MM.1S (cell line): ENCODE results near the gene TMEM240.

Experiments used
- DNase-seq: peaks from one replicate; pipeline ENCODE4 v3.0.0-alpha.2; 2015
- H2AFZ ChIP-seq: fragments of 300-600 bp; sonication (generic); 2 replicates; pipeline ENCODE4 v1.6.0; 2016; ENCODE audit warnings: antibody characterized with exemption, low read length
- H3F3A ChIP-seq: fragments of 300-600 bp; sonication (generic); 2 replicates; pipeline ENCODE4 v1.6.1; 2016; ENCODE audit warnings: mild to moderate bottlenecking, antibody characterized with exemption, low read length, moderate library complexity, mixed read lengths; ENCODE audit not compliant: insufficient read depth
- H3K27ac ChIP-seq: fragments of 300-600 bp; sonication (generic); 2 replicates; pipeline ENCODE4 v1.5.1; 2016; ENCODE audit warnings: mild to moderate bottlenecking, low read length
- H3K27me3 ChIP-seq: fragments of 300-600 bp; sonication (generic); replicated peaks from 2 replicates; pipeline ENCODE4 v1.6.0; 2016; ENCODE audit warnings: low read length; ENCODE audit not compliant: insufficient read depth
- H3K36me3 ChIP-seq: fragments of 300-600 bp; sonication (generic); replicated peaks from 2 replicates; pipeline ENCODE4 v1.6.1; 2016; ENCODE audit warnings: mild to moderate bottlenecking, low read length, mixed read lengths; ENCODE audit not compliant: insufficient read depth
- H3K4me1 ChIP-seq: fragments of 300-600 bp; sonication (generic); 2 replicates; pipeline ENCODE4 v1.6.1; 2016; ENCODE audit warnings: low read length, mixed read lengths
- H3K4me2 ChIP-seq: fragments of 300-600 bp; sonication (generic); 2 replicates; pipeline ENCODE4 v1.6.0; 2016; ENCODE audit warnings: low read depth, low read length
- H3K4me3 ChIP-seq: fragments of 300-600 bp; sonication (generic); 2 replicates; pipeline ENCODE4 v1.5.1; 2016; ENCODE audit warnings: low read length, mixed read lengths
- H3K79me2 ChIP-seq: fragments of 300-600 bp; sonication (generic); 2 replicates; pipeline ENCODE4 v1.6.1; 2016; ENCODE audit warnings: mixed run types, low read length, mixed read lengths
- H3K9ac ChIP-seq: fragments of 300-600 bp; sonication (generic); 2 replicates; pipeline ENCODE4 v1.6.1; 2016; ENCODE audit warnings: low read length, mixed read lengths
- H3K9me2 ChIP-seq: fragments of 300-600 bp; sonication (generic); replicated peaks from 2 replicates; pipeline ENCODE4 v1.6.1; 2016; ENCODE audit warnings: mild to moderate bottlenecking, low read length, mixed read lengths; ENCODE audit not compliant: insufficient read depth
- H3K9me3 ChIP-seq: fragments of 300-600 bp; sonication (generic); replicated peaks from 2 replicates; pipeline ENCODE4 v1.6.1; 2016; ENCODE audit warnings: mild to moderate bottlenecking, low read length, mixed read lengths; ENCODE audit not compliant: insufficient read depth
- H4K20me1 ChIP-seq: fragments of 300-600 bp; sonication (generic); 2 replicates; pipeline ENCODE4 v1.6.1; 2016; ENCODE audit warnings: mild to moderate bottlenecking, low read length, moderate library complexity, mixed read lengths; ENCODE audit not compliant: insufficient read depth
- EZH2 ChIP-seq: fragments of 300-600 bp; sonication (generic); optimal IDR thresholded peaks from 2 replicates; pipeline ENCODE3; 2017; ENCODE audit warnings: low read depth, mild to moderate bottlenecking, antibody characterized with exemption, low read length, mixed read lengths
- EZH2phosphoT487 ChIP-seq: fragments of 300-600 bp; sonication (generic); IDR thresholded peaks from 2 replicates; pipeline ENCODE4 v1.6.1; 2018; ENCODE audit warnings: antibody characterized with exemption, low read length
- TF ChIP-seq, protein P1 (sequence below): fragments of 300-600 bp; sonication (generic); IDR thresholded peaks from 2 replicates; pipeline ENCODE4 v1.5.1; 2016; ENCODE audit warnings: antibody characterized with exemption, low read length, mixed read lengths

Gene TMEM240

DNA sequence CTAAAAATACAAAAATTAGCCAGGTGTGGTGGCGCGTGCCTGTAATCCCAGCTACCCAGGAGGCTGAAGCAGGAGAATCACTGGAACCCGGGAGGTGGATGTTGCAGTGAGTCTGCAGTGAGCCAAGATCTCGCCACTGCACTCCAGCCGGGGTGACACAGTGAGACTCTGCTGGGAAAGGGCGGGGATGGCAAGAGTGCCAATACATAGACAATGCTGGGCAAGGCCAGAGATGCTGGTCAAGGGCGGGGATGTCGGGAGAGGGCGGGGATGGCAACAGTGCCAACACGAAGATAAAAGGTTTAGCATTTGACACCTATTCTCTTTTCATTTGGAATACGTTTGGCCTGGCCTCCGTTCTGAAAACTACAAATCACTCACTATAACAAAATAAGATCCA is 23.3 kb upstream of the TMEM240 start:
- peaks cover 9% of the 10 kb centered on the region; the same call in 1 of the 2 replicates for H3K36me3 ChIP-seq
- no peaks in the 10 kb centered on the region for H3K9me2 ChIP-seq
- DNase-seq: no peak
- H3K27me3 ChIP-seq: no peaks in the 10 kb centered on the region
- TF ChIP-seq EZH2phosphoT487 (no peak), EZH2 (no peak)
- TF ChIP-seq, protein P1, sequence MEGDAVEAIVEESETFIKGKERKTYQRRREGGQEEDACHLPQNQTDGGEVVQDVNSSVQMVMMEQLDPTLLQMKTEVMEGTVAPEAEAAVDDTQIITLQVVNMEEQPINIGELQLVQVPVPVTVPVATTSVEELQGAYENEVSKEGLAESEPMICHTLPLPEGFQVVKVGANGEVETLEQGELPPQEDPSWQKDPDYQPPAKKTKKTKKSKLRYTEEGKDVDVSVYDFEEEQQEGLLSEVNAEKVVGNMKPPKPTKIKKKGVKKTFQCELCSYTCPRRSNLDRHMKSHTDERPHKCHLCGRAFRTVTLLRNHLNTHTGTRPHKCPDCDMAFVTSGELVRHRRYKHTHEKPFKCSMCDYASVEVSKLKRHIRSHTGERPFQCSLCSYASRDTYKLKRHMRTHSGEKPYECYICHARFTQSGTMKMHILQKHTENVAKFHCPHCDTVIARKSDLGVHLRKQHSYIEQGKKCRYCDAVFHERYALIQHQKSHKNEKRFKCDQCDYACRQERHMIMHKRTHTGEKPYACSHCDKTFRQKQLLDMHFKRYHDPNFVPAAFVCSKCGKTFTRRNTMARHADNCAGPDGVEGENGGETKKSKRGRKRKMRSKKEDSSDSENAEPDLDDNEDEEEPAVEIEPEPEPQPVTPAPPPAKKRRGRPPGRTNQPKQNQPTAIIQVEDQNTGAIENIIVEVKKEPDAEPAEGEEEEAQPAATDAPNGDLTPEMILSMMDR: no peak
- H3K9ac ChIP-seq: no peak overlapping the region
- H3K4me2 ChIP-seq: no peak overlapping the region
- H3K79me2 ChIP-seq: peaks cover 69% of the 10 kb centered on the region
- H3F3A ChIP-seq: no peaks in the 10 kb centered on the region; the same call in 1 of the 2 replicates
- H2AFZ ChIP-seq: no peak overlapping the region
- peaks cover 24% of the 10 kb centered on the region for H4K20me1 ChIP-seq
- no peaks in the 10 kb centered on the region for H3K9me3 ChIP-seq
- no peaks in the 10 kb centered on the region for H3K4me1 ChIP-seq
- H3K27ac ChIP-seq: no peak overlapping the region
- H3K4me3 ChIP-seq: no peak overlapping the region

- Histone ChIP-seq H3K9ac (no peak overlapping the region), H3K79me2 (peaks cover 59% of the 10 kb centered on the region), H3K27ac (no peak overlapping the region), H4K20me1 (peaks cover 17% of the 10 kb centered on the region), H3F3A (no peaks in the 10 kb centered on the region; the same call in 1 of the 2 replicates), H3K4me3 (no peak overlapping the region), H3K9me2 (no peaks in the 10 kb centered on the region), H3K36me3 (peaks cover 9% of the 10 kb centered on the region; the same call in 1 of the 2 replicates), H3K9me3 (no peaks in the 10 kb centered on the region), H3K4me1 (no peaks in the 10 kb centered on the region), H3K27me3 (no peaks in the 10 kb centered on the region), H3K4me2 (no peak overlapping the region), H2AFZ (no peak overlapping the region)
- no peak for DNase-seq
- TF ChIP-seq, protein P1: no peak
- TF ChIP-seq EZH2: no peak
- TF ChIP-seq EZH2phosphoT487: no peak
Measured at GRCh38 chr1:1562556-1563195, 22.3 kb upstream of the TMEM240 start.

GRCh38 chr1:1561801-1562470 is 21.5 kb upstream of the TMEM240 start:
- DNase-seq: no peak
- no peaks in the 10 kb centered on the region for H3K27me3 ChIP-seq
- H3K79me2 ChIP-seq: peaks cover 52% of the 10 kb centered on the region
- H2AFZ ChIP-seq: no peak overlapping the region
- no peak overlapping the region for H3K4me2 ChIP-seq
- H3F3A ChIP-seq: no peaks in the 10 kb centered on the region; the same call in 1 of the 2 replicates
- peaks cover 9% of the 10 kb centered on the region; the same call in 1 of the 2 replicates for H3K36me3 ChIP-seq
- peaks cover 11% of the 10 kb centered on the region for H4K20me1 ChIP-seq
- H3K4me3 ChIP-seq: no peak overlapping the region
- no peak overlapping the region for H3K27ac ChIP-seq
- TF ChIP-seq, protein P1: no peak
- no peak for TF ChIP-seq EZH2phosphoT487
- no peak for TF ChIP-seq EZH2
- no peaks in the 10 kb centered on the region for H3K9me3 ChIP-seq
- H3K9me2 ChIP-seq: no peaks in the 10 kb centered on the region
- no peaks in the 10 kb centered on the region for H3K4me1 ChIP-seq
- no peak overlapping the region for H3K9ac ChIP-seq
